HG02884 (cell line): ENCODE data around the gene EIF4G3.
"Not testable (repeated sequence)": the region's sequence is repeated elsewhere in the genome, so short reads cannot be mapped to it uniquely, and the experiment has no call there.

ENCODE experiments used
- ATAC-seq: cut with Tn5 transposase; IDR thresholded peaks from one replicate; pipeline ENCODE4 v1.9.1; 2021; ENCODE audit warnings: mild to moderate bottlenecking, moderate library complexity; ENCODE audit not compliant: unreplicated experiment

The EIF4G3 gene

DNA sequence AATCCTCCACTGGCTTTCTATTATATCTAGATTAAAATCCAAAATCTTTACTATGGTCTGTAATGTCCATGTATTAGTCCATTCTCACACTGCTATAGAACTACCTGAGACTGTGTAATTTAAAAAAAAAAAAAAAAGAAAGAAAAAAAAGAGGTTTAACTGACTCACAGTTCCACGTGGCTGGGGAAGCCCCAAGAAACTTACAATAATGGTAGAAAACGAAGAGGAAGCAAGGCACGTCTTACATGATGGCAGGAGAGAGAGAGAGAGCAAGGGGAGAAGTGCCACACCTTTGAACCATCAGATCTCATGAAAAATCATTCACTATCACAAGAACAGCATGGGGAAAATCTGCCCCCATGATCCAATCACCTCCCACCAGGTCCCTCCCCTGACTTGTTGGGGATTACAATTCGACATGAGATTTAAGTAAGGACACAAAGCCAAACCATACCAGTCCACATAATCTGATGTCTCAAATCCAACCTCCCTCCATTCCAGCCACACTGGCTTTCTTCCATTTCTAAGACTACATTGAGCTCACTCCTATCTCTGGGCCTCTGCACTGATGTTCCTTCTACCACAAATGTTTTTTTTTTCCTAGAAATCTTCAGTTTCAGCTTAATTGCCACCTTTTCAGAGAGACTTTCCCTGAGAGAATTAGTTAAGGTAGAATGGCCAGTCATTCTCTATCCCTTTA, 92.4 kb downstream of the EIF4G3 start:
- ATAC-seq, result no peak

DNA sequence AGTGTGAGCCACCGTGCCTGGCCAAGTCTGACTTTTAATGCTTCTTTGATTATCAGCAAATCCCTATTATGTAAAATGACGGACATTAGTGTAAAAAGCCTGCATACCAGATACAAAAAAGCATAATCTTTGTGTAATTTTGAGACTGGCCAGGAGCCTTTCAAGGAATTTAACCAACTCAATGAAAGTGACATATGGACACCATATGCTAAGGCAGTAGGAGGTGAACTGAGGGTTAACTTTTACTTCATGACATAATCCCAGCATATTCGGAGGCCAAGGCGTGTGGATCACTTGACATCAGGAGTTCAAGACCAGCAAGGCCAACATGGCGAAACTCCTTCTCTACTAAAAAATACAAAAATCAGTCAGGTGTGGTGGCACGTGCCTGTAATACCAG, 94.6 kb downstream of the EIF4G3 start:
- ATAC-seq, result no peak

DNA sequence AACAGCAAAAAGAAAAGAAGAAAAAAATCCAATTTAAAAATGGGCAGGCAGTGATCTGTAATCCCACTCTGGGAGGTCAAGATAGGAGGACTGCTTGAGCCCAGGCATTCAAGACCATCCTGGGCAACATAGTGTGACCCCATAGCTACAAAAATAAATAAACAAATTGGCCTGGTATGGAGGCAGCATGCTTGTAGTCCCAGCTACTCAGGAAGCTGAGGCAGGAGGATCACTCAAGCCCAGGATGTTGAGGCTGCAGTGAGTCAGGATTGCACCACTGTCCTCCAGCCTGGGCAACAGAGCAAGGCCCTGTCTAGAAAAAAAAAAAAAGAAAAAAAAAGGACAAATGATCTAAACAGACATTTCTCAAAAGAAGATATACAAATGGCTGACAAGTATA, 99.6 kb downstream of the EIF4G3 start:
- no peak for ATAC-seq

DNA sequence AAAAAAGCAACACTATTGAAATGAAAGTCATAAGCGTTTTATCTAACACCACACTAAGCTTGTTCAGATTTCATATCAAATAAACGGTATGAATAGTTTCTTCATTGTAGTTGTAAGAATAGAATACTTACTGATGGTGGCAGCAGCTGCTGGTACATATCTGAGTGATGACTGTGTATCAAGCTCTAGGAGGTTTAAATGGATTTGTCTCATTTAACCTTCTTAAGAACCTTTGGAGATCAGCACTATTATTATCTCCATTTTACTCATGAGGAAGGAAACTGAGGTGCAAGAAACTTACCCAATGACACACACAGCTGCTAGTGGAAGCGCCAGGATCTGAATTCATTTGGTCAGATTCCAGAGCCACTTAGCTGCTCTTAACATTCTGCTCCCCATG, 104.0 kb downstream of the EIF4G3 start:
- ATAC-seq, result no peak

DNA sequence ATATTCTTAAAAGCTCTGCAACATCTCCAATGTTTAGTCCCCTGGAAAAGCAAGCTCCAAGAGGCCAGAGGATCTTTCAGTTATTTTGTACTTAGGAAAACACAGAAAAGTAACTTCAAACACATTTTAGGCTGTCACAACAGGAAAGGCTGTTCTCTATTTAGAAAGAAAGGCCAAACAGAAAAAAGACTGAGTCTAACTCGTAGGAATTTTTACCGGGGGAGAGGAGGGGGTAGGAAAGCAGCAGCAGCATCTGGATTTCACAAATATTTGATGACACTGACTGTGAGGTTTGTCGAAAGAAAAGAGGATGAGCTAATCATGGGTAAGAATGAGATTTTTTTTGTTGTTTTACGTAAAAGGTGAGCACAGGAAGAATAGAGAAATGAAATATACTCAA, 107.1 kb downstream of the EIF4G3 start:
- no peak for ATAC-seq

DNA sequence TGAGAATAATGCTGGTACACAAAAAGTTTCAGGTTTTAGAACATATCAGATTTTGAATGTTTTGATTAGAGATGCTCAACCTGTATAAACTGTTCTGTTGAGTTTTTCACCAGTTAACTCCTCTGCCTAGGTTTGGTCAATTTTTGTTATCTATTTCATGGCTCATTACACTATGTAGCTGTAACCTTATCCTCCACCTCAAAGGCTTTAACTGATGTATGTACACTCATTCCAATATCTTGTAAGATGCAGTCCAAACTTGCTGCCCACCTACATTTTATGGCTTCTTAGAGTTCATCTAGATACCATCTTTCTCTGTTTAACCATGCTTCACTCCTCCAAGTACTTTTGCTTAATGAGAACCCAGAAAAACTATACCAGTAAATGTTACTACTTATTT, 107.8 kb downstream of the EIF4G3 start:
- ATAC-seq, result no peak

DNA sequence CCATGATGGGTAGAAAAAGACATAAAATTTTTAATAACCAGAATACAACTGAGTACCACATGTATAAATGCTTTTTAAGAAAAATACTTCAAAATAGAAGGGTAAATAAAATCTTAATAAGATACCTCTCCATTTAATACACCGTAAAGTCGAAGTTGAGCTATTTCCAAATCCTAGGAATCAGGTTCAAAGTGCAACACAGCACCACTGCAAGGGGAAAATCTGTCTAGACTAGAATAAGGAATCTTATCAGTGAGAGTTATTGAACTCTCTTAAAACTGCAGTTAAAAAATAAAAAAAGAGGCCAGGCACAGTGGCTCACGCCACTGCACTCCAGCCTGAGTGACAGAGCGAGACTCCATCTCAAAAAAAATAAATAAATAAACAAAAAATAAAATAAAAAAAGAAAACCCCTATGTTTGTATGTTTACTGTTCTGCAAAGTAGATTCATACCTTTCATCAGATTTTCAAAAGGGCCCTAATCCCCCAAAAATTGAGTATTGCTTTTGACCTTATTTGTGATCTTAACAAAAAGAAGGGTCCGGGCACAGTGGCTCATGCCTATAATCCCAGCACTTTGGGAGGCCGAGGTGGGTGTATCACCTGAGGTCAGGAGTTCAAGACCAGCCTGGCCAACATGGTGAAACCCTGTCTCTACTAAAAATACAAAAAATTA, 109.0 kb downstream of the EIF4G3 start:
- no peak for ATAC-seq

DNA sequence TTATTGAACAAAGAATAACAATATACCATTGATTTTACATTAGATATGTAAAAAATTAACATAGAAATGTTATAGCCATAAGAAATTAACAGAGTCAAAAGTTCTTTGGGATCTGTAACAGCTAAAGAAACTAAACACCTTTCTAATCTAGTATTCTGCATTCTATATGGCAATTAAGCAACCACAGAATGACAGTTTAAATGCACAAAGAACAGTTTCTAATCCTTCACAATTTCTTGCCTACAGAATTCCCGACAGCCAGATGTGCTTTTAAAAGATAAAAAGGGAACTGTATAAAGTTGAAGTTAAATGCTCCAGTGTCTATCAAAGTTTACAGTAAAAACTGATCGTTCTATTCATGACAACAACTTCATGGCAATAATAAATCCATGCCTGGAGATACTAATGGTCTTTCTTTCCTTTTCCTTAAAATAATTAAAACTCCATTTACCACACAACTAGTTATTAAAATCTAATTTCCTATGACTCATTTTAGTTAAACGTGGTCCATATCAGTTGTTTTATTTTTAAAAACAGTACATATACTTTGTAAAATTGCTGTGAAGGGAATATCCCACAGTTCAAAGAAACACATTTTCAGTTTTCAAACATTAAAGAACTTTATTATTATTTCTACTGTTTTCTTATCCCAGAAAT, 110.2 kb downstream of the EIF4G3 start:
- ATAC-seq, result no peak

DNA sequence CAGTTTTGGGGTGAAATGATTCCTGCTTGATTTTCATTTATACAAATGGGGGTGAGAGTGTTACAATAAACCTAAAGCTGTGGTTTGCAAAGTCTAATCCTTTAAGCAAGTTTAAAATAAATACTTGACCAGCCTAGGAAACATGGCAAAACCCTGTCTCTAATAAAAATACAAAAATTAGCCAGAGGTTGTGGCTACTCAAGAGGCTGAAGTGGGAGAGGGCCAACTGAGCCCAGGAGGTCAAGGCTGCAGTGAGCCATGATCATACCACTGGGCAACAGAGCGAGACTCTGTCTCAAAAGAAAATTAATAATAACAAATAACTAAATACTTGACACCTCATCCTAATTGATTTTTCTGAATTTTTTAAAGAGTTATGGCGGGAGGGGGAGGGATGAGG, 110.8 kb downstream of the EIF4G3 start:
- ATAC-seq, result no peak

DNA sequence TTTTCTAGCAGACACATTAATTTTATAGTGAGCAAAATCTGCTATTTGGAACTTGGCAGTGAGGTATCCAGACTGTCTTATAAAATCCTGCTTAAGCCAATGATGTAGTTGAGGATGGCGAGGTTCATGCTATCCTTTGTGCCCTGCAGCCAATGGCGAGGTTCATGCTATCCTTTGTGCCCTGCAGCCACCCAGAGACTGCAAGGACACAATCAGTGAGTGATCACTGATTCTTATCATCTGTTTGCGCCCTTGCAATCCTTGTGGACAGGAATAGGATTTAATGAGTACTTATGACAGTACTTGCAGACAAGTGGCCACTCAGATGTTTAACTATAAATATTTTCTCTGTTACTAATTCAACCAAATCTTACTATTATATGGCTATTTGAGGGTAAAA, 112.6 kb downstream of the EIF4G3 start:
- ATAC-seq, result no peak

DNA sequence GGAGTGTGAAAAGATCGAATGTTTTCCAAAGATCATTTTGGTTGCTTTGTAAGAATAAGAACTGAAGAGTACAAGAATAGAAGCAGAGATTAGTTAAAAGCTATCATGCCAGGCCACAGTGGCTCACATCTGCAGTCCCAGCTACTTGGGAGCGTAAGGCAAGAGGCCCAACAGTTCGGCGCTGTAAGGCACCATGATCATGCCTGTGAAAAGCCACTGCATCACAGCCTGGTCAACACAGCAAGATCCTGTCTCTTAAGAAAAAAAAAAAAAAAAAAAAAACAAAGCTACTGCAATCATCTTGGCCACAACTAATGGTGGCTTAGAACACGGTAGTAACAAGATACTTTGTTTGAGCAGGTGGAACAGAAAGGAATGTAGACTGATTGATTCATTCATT, 116.2 kb downstream of the EIF4G3 start:
- ATAC-seq, result no peak

DNA sequence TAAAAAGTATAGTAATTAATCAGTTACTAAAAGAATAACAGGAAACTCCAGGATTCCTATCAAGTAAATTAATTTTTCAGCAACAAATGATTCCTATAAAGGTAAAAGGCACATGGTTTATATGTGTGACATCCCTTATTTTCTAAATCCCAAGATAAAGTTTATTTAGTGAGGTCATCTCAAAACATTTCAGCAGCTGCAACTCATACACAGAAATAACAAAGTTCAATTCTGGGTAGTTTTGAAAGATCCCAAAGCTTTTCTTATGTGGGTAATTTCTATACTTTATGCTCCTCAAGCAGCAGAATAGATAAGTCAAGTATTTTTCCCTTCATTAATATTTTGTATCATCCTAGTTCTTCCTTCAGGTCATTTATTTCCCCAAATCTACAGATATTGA, 117.7 kb downstream of the EIF4G3 start:
- ATAC-seq, result no peak

DNA sequence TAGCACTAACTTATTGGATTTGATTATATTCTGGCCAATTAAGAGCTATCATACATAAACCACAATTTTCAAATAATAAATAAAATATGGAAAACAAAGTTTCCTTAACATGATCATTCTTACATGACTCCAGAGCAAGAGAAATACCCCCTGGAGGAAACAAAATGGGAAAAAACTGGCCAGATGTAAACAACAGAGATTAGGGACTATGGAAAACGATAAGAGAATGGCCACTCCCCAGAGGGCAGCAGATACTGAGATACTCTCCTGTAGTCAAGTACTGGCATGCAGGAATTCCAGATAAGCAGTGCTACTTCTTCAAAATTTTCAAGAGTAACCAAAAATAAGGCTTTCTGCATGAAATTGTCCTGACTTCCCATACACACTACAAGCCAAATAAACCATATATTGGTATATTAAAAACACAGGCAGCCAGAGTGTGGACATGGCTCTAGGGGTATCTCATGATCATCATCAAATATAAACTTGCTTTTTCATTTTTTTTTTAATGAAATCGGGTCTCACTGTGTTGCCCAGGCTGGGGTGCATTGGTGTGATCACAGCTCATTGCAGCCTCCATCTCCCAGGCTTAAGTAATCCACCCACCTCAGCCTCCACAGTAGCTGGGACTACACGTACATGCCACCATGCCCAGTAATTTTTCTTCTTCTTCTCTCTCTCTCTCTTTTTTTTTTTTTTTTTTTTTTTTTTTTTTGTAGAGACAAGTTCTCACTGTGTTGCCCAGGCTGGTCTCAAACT, 118.5 kb downstream of the EIF4G3 start:
- ATAC-seq, result no peak

DNA sequence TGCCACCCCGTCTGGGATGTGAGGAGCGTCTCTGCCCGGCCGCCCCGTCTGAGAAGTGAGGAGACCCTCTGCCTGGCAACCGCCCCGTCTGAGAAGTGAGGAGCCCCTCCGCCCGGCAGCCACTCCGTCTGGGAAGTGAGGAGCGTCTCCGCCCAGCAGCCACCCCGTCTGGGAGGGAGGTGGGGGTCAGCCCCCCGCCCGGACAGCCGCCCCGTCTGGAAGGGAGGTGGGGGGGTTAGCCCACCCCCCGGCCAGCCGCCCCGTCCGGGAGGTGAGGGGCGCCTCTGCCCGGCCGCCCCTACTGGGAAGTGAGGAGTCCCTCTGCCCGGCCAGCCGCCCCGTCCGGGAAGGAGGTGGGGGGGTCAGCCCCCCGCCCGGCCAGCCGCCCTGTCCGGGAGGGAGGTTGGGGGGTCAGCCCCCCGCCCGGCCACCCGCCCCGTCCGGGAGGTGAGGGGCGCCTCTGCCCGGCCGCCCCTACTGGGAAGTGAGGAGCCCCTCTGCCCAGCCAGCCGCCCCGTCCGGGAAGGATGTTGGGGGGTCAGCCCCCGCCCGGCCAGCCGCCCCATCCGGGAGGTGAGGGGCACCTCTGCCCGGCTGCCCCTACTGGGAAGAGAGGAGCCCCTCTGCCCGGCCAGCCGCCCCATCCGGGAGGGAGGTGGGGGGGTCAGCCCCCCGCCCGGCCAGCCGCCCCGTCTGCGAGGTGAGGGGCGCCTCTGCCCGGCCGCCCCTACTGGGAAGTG, 123.3 kb downstream of the EIF4G3 start:
- not testable (repeated sequence) for ATAC-seq

DNA sequence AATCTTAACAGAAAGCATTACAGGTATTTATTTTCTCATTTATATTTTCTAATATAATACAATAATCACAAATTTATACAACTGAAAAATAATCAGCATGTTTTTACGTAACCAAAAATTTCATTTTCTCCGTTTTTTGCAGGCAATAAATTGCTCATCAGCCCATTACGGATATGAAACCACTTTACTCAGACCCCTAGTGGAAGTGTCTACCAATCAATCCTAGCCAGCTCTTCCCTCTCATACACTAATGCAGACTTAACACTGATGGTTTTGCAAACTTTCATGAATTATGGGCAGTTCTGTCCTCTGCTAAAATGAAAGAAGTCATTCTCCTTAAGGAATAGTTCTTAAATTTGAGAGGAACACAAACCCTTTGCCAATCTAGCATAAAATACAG, 124.7 kb downstream of the EIF4G3 start:
- no peak for ATAC-seq

DNA sequence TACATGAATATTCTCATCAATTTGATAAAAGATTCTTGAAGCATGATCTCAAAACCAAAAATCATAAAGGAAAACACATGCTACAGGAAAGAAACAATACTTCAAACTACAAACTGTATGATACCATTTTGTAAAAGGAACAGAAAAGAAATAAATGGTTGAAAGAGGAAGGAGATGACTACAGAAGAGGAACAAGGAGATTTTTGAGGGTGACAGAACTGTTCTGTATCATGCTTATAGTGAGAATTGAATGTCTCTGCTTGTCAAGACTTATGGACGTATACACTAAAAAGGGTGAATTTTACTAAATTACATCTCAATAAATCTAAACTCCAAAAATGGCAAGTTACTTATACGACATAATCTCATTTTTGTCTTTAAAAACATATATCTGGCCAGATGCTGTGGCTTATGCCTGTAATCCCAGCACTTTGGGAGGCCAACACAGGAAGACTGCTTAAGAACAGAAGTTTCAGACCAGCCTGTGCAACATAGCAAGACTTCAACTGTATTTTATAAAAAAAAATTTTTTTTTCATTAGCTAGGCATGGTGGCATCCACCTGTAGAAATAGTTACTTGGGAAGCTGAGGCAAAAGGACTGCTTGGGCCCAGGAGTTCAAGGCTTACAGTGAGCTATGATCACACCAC, 125.4 kb downstream of the EIF4G3 start:
- ATAC-seq, result no peak

DNA sequence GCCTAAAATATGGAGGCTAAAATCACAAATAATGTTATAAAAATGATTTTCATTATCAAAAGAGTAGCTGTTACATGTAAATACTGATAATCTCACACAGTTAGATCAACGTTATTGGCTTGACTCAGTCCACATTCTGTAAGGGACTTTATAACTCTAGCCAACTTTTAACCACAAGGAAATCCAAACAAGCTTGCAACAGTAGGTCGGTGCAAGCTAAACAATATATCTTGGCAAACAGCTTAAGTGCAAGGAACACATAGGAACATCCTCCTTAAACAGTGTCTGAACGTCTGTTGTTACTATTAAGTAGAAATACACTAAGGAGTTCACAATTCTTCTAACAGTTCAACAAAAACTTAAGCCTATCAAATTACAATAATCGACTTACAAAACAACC, 126.7 kb downstream of the EIF4G3 start:
- no peak for ATAC-seq

DNA sequence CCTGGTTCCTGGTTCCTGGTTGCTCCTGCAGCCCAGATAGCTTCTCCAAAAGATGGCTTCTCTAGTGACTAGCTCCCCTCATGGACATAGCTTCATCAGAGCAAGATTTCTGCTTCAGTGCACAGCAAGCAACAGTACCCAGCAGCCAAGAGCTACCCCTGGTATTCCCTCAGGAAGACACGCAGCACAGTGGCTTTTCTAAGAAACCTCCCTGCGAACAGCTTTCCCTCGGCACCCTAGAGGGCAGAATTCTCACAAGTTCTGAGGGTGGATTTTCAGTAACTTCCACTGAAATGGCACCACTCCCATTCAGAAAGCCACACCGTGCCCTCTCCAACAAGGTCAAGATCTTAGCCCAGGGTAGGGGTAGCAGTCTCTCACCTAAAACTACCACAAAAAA, 128.2 kb downstream of the EIF4G3 start:
- no peak for ATAC-seq

DNA sequence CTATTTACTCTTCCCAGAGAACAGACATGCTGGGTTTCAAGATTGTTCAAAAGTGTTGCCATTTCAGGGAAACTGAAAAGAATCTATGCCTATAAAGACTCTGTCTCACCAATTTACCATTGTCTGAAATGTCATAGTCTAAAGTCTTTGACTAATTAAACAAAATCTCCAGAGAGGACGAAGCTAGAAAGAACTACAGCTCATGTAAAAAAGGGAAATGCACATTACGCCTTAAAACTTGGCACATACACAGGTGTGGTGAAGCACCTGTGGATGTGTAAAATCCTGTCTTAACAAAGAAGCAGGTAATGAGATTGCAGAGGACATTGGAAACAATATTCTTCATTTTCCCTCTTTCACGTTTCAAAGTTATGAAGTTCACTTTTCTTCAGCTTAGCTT, 130.6 kb downstream of the EIF4G3 start:
- no peak for ATAC-seq

DNA sequence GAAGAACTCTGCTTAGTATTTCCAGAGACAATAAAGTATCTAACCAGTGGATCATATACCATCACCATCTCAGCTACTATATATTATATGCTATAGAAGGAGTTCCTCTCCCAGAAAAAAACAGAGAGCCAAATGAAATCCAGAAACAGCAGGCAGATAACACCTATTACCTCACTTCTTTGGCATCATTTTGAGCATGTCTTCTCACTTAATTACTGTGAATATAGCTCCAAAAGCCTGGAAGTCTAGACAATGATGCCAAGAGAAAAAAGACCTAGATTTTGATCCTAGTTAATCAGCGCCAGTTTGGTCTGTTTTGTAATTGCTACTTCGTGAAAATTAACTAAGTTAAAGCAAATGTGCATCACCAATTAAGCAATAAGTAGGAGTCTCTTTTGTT, 131.3 kb downstream of the EIF4G3 start:
- ATAC-seq, result no peak
